ENCODE data around the gene EYS.
"Not testable (repeated sequence)": the region's sequence is repeated elsewhere in the genome, so short reads cannot be mapped to it uniquely, and the experiment has no call there.

DNA sequence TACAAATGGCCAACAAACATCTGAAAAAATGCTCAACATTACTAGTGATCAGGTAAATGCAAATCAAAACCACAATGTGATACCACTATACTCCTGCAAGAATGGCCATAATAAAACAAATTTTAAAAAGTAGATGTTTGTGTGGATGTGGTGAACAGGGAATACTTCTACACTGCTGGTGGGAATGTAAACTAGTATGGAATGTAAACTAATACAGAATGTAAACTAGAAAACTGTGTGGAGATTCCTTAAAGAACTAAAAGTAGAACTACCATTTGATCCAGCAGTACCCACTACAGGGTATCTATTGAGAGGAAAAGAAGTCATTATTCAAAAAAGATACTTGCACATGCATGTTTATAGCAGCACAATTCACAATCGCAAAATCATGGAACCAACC lies 1878.3 kb downstream of the EYS start:
- TF ChIP-seq POLR2A (IDR thresholded peaks at IDR 0.05): not testable (repeated sequence)
- TF ChIP-seq, protein P1, sequence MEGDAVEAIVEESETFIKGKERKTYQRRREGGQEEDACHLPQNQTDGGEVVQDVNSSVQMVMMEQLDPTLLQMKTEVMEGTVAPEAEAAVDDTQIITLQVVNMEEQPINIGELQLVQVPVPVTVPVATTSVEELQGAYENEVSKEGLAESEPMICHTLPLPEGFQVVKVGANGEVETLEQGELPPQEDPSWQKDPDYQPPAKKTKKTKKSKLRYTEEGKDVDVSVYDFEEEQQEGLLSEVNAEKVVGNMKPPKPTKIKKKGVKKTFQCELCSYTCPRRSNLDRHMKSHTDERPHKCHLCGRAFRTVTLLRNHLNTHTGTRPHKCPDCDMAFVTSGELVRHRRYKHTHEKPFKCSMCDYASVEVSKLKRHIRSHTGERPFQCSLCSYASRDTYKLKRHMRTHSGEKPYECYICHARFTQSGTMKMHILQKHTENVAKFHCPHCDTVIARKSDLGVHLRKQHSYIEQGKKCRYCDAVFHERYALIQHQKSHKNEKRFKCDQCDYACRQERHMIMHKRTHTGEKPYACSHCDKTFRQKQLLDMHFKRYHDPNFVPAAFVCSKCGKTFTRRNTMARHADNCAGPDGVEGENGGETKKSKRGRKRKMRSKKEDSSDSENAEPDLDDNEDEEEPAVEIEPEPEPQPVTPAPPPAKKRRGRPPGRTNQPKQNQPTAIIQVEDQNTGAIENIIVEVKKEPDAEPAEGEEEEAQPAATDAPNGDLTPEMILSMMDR (IDR thresholded peaks at IDR 0.05): not testable (repeated sequence)
